ENCODE results near the gene STARD9. TPM values are rescaled to one million over a fixed set of nuclear protein-coding genes. Genes with fewer than 3 reads are reported as not detected.

The STARD9 gene
- total RNA-seq, 1 experiment from 2014 or later = 1.7 TPM

- ChIA-PET CTCF (interaction anchor here (0.6 kb wide), 1 partner anchor 36 kb away, joined by 3 read pairs; no protein-coding TSS in a partner anchor), POLR2A (ENCODE audit: unreplicated experiment) (no interaction called here)
- no TSS peak for BruUV-seq (replicated peaks)
- H3K27me3 ChIP-seq (ENCODE audit: insufficient read depth, low read depth) = no peaks in the 10 kb centered on the region
- intact Hi-C loops (cut with micrococcal nuclease; ENCODE audit: unreplicated experiment) = no loop called here
- DNase-seq = no peak
- H3K4me3 ChIP-seq = no peak overlapping the region
- H3K4me2 ChIP-seq = no peak overlapping the region
- H3K9me3 ChIP-seq (ENCODE audit: insufficient read depth, low read depth) = no peaks in the 10 kb centered on the region
- no peaks in the 10 kb centered on the region for H3F3A ChIP-seq (ENCODE audit: insufficient read depth, low read depth)
- H3K79me2 ChIP-seq (ENCODE audit: low read depth) = no peaks in the 10 kb centered on the region
- no peaks in the 10 kb centered on the region for H3K9me2 ChIP-seq (ENCODE audit: insufficient read depth)
- H2AFZ ChIP-seq = no peak overlapping the region
- H3K36me3 ChIP-seq (ENCODE audit: low read depth) = no peaks in the 10 kb centered on the region
- H4K20me1 ChIP-seq (ENCODE audit: insufficient read depth) = no peaks in the 10 kb centered on the region
- no peak overlapping the region for H3K27ac ChIP-seq
- no peak for TF ChIP-seq EZH2 (IDR thresholded peaks at IDR 0.05; ENCODE audit: low read depth)
- TF ChIP-seq, protein P1, sequence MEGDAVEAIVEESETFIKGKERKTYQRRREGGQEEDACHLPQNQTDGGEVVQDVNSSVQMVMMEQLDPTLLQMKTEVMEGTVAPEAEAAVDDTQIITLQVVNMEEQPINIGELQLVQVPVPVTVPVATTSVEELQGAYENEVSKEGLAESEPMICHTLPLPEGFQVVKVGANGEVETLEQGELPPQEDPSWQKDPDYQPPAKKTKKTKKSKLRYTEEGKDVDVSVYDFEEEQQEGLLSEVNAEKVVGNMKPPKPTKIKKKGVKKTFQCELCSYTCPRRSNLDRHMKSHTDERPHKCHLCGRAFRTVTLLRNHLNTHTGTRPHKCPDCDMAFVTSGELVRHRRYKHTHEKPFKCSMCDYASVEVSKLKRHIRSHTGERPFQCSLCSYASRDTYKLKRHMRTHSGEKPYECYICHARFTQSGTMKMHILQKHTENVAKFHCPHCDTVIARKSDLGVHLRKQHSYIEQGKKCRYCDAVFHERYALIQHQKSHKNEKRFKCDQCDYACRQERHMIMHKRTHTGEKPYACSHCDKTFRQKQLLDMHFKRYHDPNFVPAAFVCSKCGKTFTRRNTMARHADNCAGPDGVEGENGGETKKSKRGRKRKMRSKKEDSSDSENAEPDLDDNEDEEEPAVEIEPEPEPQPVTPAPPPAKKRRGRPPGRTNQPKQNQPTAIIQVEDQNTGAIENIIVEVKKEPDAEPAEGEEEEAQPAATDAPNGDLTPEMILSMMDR (conservative IDR thresholded peaks at IDR 0.05) = no peak
- no peaks in the 10 kb centered on the region for H3K4me1 ChIP-seq (replicated peaks; ENCODE audit: insufficient read depth)
Observed at GRCh38 chr15:42742149-42742548, 166.7 kb downstream of the STARD9 start.

- Histone ChIP-seq H3F3A (ENCODE audit: insufficient read depth, low read depth) (no peaks in the 10 kb centered on the region), H3K36me3 (ENCODE audit: low read depth) (no peaks in the 10 kb centered on the region), H3K4me3 (no peak overlapping the region), H3K9me3 (ENCODE audit: insufficient read depth, low read depth) (no peaks in the 10 kb centered on the region), H3K4me2 (no peak overlapping the region), H2AFZ (no peak overlapping the region), H3K27ac (no peak overlapping the region), H3K4me1 (replicated peaks; ENCODE audit: insufficient read depth) (no peaks in the 10 kb centered on the region), H3K79me2 (ENCODE audit: low read depth) (no peaks in the 10 kb centered on the region), H3K27me3 (ENCODE audit: insufficient read depth, low read depth) (no peaks in the 10 kb centered on the region), H4K20me1 (ENCODE audit: insufficient read depth) (no peaks in the 10 kb centered on the region), H3K9me2 (ENCODE audit: insufficient read depth) (no peaks in the 10 kb centered on the region)
- intact Hi-C loops (cut with micrococcal nuclease; ENCODE audit: unreplicated experiment) = no loop called here
- no peak for TF ChIP-seq EZH2 (IDR thresholded peaks at IDR 0.05; ENCODE audit: low read depth)
- TF ChIP-seq, protein P1 (conservative IDR thresholded peaks at IDR 0.05) = no peak
- no peak for DNase-seq
- CTCF ChIA-PET = no interaction called here
- no TSS peak for BruUV-seq (replicated peaks)
- POLR2A ChIA-PET (ENCODE audit: unreplicated experiment) = no interaction called here
Observed at GRCh38 chr15:42744195-42744594, 168.8 kb downstream of the STARD9 start.

- Histone ChIP-seq H3K27me3 (ENCODE audit: insufficient read depth, low read depth) (no peaks in the 10 kb centered on the region), H3K27ac (no peak overlapping the region), H3F3A (ENCODE audit: insufficient read depth, low read depth) (no peaks in the 10 kb centered on the region), H3K4me3 (no peak overlapping the region), H3K9me3 (ENCODE audit: insufficient read depth, low read depth) (no peaks in the 10 kb centered on the region), H3K4me1 (replicated peaks; ENCODE audit: insufficient read depth) (no peaks in the 10 kb centered on the region), H2AFZ (no peak overlapping the region), H3K36me3 (ENCODE audit: low read depth) (no peaks in the 10 kb centered on the region), H3K9me2 (ENCODE audit: insufficient read depth) (no peaks in the 10 kb centered on the region), H4K20me1 (ENCODE audit: insufficient read depth) (no peaks in the 10 kb centered on the region), H3K4me2 (no peak overlapping the region), H3K79me2 (ENCODE audit: low read depth) (no peaks in the 10 kb centered on the region)
- intact Hi-C loops (cut with micrococcal nuclease; ENCODE audit: unreplicated experiment) = no loop called here
- ChIA-PET CTCF (no interaction called here), POLR2A (ENCODE audit: unreplicated experiment) (interaction anchor here (0.5 kb wide), 1 partner anchor 414 kb away, joined by 3 read pairs; no protein-coding TSS in a partner anchor)
- TF ChIP-seq, protein P1 (conservative IDR thresholded peaks at IDR 0.05) = no peak
- no peak for TF ChIP-seq EZH2 (IDR thresholded peaks at IDR 0.05; ENCODE audit: low read depth)
- BruUV-seq (replicated peaks) = no TSS peak
- no peak for DNase-seq
Observed at GRCh38 chr15:42749266-42749665, 173.9 kb downstream of the STARD9 start.

Data from PC-9 (cell line).